DND-41 (cell line): ENCODE data around the gene GTF2F2.

Experiments
- CTCF ChIP-seq: IDR thresholded peaks from 2 replicates; pipeline ENCODE4 v1.5.1; 2012; ENCODE audit warnings: borderline replicate concordance, low read length, moderate library complexity, mild to moderate bottlenecking; ENCODE audit not compliant: poor library complexity, severe bottlenecking; ENCODE audit errors: extremely low read depth
- EZH2 ChIP-seq: IDR thresholded peaks from 3 replicates; pipeline ENCODE4 v1.6.1; 2012; ENCODE audit warnings: borderline replicate concordance, low read depth, mild to moderate bottlenecking, moderate library complexity, low read length, inconsistent platforms; ENCODE audit not compliant: severe bottlenecking

DNA sequence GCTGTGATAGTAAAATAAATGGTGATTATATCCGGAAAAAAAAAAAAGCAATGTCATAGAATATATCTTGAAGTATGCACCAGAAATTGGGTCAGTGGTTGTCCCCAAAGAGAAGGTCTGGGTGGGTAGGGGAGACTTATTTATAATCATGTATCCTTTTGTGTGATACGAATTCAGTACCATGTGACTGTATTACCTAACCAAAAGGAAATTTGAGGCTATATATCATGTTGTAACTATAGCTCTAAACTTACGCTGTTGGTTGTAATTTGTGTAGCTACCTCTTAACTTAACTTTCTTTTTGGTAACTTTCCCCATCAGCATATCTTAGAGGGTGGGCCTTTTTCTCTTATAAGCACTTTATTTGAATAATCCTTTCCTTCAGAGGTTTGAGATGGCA, 105.7 kb downstream of the GTF2F2 start:
- no peak for TF ChIP-seq CTCF
- no peak for TF ChIP-seq EZH2
